Upper lobe of right lung (tissue), 1 donor: ENCODE data around the gene ARHGAP31. TPM values are rescaled to one million over a fixed set of nuclear protein-coding genes. Genes with fewer than 3 reads are reported as not detected.

Source experiments
- ATAC-seq: fragments of 200-7000 bp; cut with Tn5 transposase; one replicate; pipeline ENCODE4 v1.9.1; 2020; ENCODE audit warnings: mild to moderate bottlenecking, moderate library complexity
- DNase-seq: peaks from one replicate; pipeline ENCODE4 v3.0.0-alpha.2; 2020
- H3K27ac ChIP-seq: fragments of 200-600 bp; one replicate; pipeline ENCODE4 v1.8.0; 2022
- H3K27me3 ChIP-seq: fragments of 200-600 bp; one replicate; pipeline ENCODE4 v1.8.0; 2022; ENCODE audit warnings: mild to moderate bottlenecking
- H3K36me3 ChIP-seq: fragments of 200-600 bp; one replicate; pipeline ENCODE4 v1.8.0; 2022
- H3K4me1 ChIP-seq: fragments of 200-600 bp; one replicate; pipeline ENCODE4 v1.8.0; 2022
- H3K4me3 ChIP-seq: fragments of 200-600 bp; one replicate; pipeline ENCODE4 v1.8.0; 2022; ENCODE audit warnings: mild to moderate bottlenecking
- H3K9me3 ChIP-seq: fragments of 200-600 bp; one replicate; pipeline ENCODE4 v1.8.0; 2022
- intact Hi-C: fragments of 100-400 bp; cut with DNase I; formaldehyde crosslinking; loops from one replicate; pipeline ENCODE4 v1.11.0; 2022
- long read RNA-seq: library from polyadenylated mRNA; unstranded; transcript quantifications from one replicate; pipeline ENCODE4 v2.0.0, GENCODE V29; 2021
- total RNA-seq: library from RNA; stranded (reverse); fragmentation: NEBNext Ultra II Directional; extraction: Animal tissue kit (Norgen Biotek cat#: 25700); gene quantifications from one replicate; pipeline ENCODE4 v1.2.1, GENCODE V29; 2021
- TF ChIP-seq, protein P1 (sequence below): fragments of 200-600 bp; IDR thresholded peaks from one replicate; pipeline ENCODE4 v1.8.0; 2022; ENCODE audit warnings: antibody characterized with exemption
- donor health status: DM: no; HTN: yes; CAD: no; lungs with severe emphysema.

ARHGAP31 gene
- total RNA-seq = 117 TPM
- long read RNA-seq, full-length matches to known transcripts = 32 of 118 reads
- long read RNA-seq, partial matches to known transcripts = 70 of 118 reads
- long read RNA-seq, other reads (novel, unspliced or antisense) = 16 of 118 reads

- ATAC-seq (peak; percentile 79), DNase-seq (peak; percentile 86)
- peak within 1 kb of the TSS; percentile 86 for H3K27ac ChIP-seq
- intact Hi-C loops = no loop called here
- no peaks in the 10 kb centered on the region for H3K36me3 ChIP-seq
- TF ChIP-seq, protein P1, sequence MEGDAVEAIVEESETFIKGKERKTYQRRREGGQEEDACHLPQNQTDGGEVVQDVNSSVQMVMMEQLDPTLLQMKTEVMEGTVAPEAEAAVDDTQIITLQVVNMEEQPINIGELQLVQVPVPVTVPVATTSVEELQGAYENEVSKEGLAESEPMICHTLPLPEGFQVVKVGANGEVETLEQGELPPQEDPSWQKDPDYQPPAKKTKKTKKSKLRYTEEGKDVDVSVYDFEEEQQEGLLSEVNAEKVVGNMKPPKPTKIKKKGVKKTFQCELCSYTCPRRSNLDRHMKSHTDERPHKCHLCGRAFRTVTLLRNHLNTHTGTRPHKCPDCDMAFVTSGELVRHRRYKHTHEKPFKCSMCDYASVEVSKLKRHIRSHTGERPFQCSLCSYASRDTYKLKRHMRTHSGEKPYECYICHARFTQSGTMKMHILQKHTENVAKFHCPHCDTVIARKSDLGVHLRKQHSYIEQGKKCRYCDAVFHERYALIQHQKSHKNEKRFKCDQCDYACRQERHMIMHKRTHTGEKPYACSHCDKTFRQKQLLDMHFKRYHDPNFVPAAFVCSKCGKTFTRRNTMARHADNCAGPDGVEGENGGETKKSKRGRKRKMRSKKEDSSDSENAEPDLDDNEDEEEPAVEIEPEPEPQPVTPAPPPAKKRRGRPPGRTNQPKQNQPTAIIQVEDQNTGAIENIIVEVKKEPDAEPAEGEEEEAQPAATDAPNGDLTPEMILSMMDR = no peak
- H3K4me1 ChIP-seq = peaks cover 43% of the 10 kb centered on the region
- H3K27me3 ChIP-seq = no peaks in the 10 kb centered on the region
- H3K9me3 ChIP-seq = no peaks in the 10 kb centered on the region
- H3K4me3 ChIP-seq = peak within 1 kb of the TSS; percentile 85
These were observed at the start of gene ARHGAP31 for GRCh38 chr3:119293871-119294695. TSS of gene ARHGAP31 (plus strand) at chr3:119294383. CDS start at chr3:119294905, 522 bp downstream.

DNA sequence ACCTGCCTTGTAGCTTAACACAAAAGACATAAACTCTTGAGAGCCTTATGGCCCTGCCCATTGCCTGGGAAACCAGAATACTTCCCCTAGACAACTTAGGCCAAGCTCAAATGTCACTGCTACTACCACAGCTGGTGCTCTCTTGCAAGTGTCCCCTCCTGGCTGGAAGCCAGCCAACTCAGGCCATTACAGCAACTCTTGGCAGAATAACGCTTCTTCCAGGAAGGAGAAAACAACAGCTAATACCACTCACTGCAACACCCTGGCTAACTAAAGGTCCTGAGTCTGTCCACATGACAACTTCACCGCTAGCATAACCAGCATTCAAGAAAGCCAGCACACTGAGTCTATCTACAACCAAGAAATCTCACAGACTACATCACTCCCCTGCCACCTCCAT is 48.4 kb upstream of the ARHGAP31 start:
- Histone ChIP-seq H3K27me3 (no peaks in the 10 kb centered on the region), H3K36me3 (no peaks in the 10 kb centered on the region), H3K9me3 (peaks cover 6% of the 10 kb centered on the region), H3K27ac (no peak overlapping the region), H3K4me1 (peaks cover 11% of the 10 kb centered on the region), H3K4me3 (no peak overlapping the region)
- TF ChIP-seq, protein P1 = no peak
- ATAC-seq (no peak), DNase-seq (no peak)
- intact Hi-C loops = no loop called here

DNA sequence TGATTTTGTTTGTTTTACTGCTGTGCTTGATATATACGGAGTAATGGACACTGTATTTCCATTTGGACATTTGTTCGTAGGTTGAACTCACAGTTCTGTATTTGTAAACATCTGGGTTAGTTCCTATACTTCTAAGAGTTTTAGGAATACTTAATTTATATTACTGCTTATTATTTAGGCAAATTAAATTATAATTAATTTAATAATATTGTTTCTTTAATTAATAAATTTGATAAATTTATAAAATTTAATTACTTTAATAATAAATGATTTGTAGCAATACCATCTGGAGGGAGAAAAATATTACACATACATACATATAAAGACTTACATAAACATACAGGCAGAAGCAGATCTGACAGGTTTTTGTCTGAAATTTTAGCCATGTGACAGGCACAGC is 39.0 kb upstream of the ARHGAP31 start:
- ATAC-seq (no peak), DNase-seq (no peak)
- no peaks in the 10 kb centered on the region for H3K27me3 ChIP-seq
- H3K9me3 ChIP-seq = no peaks in the 10 kb centered on the region
- H3K4me3 ChIP-seq = no peak overlapping the region
- no peak overlapping the region for H3K27ac ChIP-seq
- TF ChIP-seq, protein P1 = no peak
- H3K36me3 ChIP-seq = no peaks in the 10 kb centered on the region
- peaks cover 6% of the 10 kb centered on the region for H3K4me1 ChIP-seq
- intact Hi-C loops = no loop called here

DNA sequence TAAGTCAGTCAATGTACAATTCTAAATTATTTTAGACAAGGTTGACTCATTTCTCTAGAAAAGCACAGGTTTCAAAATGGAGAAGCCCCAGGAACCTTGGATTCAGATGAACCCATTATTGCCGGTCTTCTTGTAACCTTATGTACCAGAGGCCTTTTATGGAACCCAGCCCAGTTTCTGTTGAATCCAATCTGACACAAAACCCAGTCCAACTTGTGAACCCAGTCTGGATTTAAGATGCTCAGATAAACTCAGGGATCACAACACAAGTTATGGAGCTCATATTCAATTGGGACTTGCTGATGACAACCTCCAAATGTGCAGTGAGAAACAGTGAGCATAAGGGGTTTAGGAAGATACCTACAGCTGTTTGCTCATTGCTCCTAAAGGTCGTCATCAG is 37.1 kb upstream of the ARHGAP31 start:
- Histone ChIP-seq H3K4me1 (peaks cover 6% of the 10 kb centered on the region), H3K27me3 (no peaks in the 10 kb centered on the region), H3K4me3 (no peak overlapping the region), H3K9me3 (no peaks in the 10 kb centered on the region), H3K36me3 (no peaks in the 10 kb centered on the region), H3K27ac (no peak overlapping the region)
- TF ChIP-seq, protein P1 = no peak
- ATAC-seq (no peak), DNase-seq (no peak)
- intact Hi-C loops = no loop called here

DNA sequence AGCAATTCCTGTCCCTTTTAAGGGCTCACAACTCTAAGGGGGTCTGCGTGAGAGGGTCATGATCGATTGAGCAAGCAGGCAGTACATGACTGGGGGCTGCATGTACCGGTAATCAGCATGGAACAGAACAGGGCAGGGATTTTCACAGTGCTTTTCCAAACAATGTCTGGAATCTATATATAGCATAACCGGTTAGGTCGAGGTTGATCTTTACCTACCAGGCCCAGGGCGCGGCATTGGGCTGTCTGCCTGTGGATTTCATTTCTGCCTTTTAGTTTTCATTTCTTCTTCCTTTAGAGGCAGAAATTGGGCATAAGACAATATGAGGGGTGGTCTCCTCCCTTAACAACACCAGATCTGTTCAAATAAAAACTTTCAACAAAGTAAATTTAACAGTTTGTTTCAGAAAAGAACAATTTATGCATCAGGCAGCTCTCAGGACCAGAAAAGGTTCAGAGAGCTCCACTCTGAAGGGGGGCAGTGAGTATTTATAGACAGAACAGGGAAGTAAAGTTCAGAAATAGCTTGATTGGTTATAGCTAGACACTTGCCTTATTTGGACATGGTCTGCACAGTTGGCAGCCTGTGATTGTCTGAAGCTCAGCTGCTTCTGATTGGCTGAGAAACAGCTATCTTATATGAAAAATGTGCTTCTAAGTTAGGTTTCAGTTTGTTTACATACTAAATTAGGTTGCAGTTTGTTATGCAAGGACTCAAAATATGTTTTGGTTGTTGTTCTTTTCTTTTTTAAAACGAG is 36.4 kb upstream of the ARHGAP31 start:
- TF ChIP-seq, protein P1 = no peak
- H3K27me3 ChIP-seq = no peaks in the 10 kb centered on the region
- H3K4me1 ChIP-seq = peaks cover 6% of the 10 kb centered on the region
- ATAC-seq (peak; percentile 74), DNase-seq (no peak)
- no peak overlapping the region for H3K27ac ChIP-seq
- no peaks in the 10 kb centered on the region for H3K9me3 ChIP-seq
- H3K4me3 ChIP-seq = no peak overlapping the region
- intact Hi-C loops = no loop called here
- H3K36me3 ChIP-seq = no peaks in the 10 kb centered on the region
